K562 (cell line): ENCODE measurements around the gene NT5C3B. TPM values are rescaled to one million over a fixed set of nuclear protein-coding genes. Genes with fewer than 3 reads are reported as not detected.

Source experiments
- DDX20 ChIP-seq: fragments of 450-650 bp; IDR thresholded peaks from 2 replicates; pipeline ENCODE4 v1.6.1; 2016; ENCODE audit warnings: missing genetic modification characterization, low read depth, mild to moderate bottlenecking, missing compliant biosample characterization, moderate library complexity
- DLX4 ChIP-seq: fragments of 250-450 bp; sonication (Bioruptor Pico); IDR thresholded peaks from 2 replicates; pipeline ENCODE4 v1.6.1; 2021; ENCODE audit warnings: mild to moderate bottlenecking
- HDAC6 ChIP-seq: IDR thresholded peaks from 2 replicates; pipeline ENCODE4 v1.6.1; 2012; ENCODE audit warnings: low read depth, mild to moderate bottlenecking, control low read depth, inconsistent platforms, low read length, moderate library complexity
- IRF1 ChIP-seq: sonication (generic); formaldehyde crosslinking; IDR thresholded peaks from 2 replicates; pipeline ENCODE4 v1.8.0; 2022; ENCODE audit warnings: missing genetic modification reagents, mild to moderate bottlenecking, borderline replicate concordance
- IRF9 ChIP-seq: fragments of 450-650 bp; IDR thresholded peaks from 2 replicates; pipeline ENCODE4 v1.6.1; 2016; ENCODE audit warnings: missing biosample characterization, missing genetic modification characterization
- KLF13 ChIP-seq: fragments of 450-650 bp; IDR thresholded peaks from 2 replicates; pipeline ENCODE4 v1.6.1; 2016; ENCODE audit warnings: missing genetic modification characterization, low read depth, mild to moderate bottlenecking, missing compliant biosample characterization, moderate library complexity, borderline replicate concordance
- MAX ChIP-seq: sonication (generic); formaldehyde crosslinking; IDR thresholded peaks from 2 replicates; pipeline ENCODE4 v1.9.0; 2022; ENCODE audit warnings: mild to moderate bottlenecking, missing genetic modification reagents
- MCM3 ChIP-seq: fragments of 450-650 bp; IDR thresholded peaks from 2 replicates; pipeline ENCODE4 v1.6.1; 2016
- NR2C2 ChIP-seq, 2 experiments: fragments of 200-800 bp in 1 of 2; sonication (Bioruptor generic) in 1 of 2; sonication (generic) in 1 of 2; formaldehyde crosslinking in 1 of 2; IDR thresholded peaks; 2 replicates each; pipeline versions ENCODE4 v1.6.1 to v1.8.0; 2016 to 2022; ENCODE audit warnings: mild to moderate bottlenecking in 1 of 2, missing compliant biosample characterization in 1 of 2, missing genetic modification characterization in 1 of 2, missing genetic modification reagents in 1 of 2
- PHB2 ChIP-seq: fragments of 450-650 bp; IDR thresholded peaks from 2 replicates; pipeline ENCODE4 v1.6.1; 2017; ENCODE audit warnings: low read depth
- RERE ChIP-seq: sonication (generic); formaldehyde crosslinking; IDR thresholded peaks from 2 replicates; pipeline ENCODE4 v1.8.0; 2023; ENCODE audit warnings: missing genetic modification reagents, mild to moderate bottlenecking, borderline replicate concordance
- SMARCE1 ChIP-seq: fragments of 450-650 bp; IDR thresholded peaks from 2 replicates; pipeline ENCODE4 v1.7.1; 2016; ENCODE audit warnings: mild to moderate bottlenecking
- SRSF9 ChIP-seq: fragments of 200-400 bp; formaldehyde crosslinking; IDR thresholded peaks from 2 replicates; pipeline ENCODE4 v1.6.1; 2017; ENCODE audit warnings: low read depth, low read length, borderline replicate concordance
- SUPT5H ChIP-seq: fragments of 450-650 bp; IDR thresholded peaks from 2 replicates; pipeline ENCODE4 v1.6.1; 2016
- VEZF1 ChIP-seq: fragments of 200-800 bp; sonication (Bioruptor generic); IDR thresholded peaks from 2 replicates; pipeline ENCODE4 v1.6.1; 2017; ENCODE audit warnings: missing genetic modification characterization, missing compliant biosample characterization
- WHSC1 ChIP-seq: IDR thresholded peaks from one replicate; pipeline ENCODE4 v1.6.1; 2012; ENCODE audit warnings: low read length, control low read depth, inconsistent platforms
- ZFP36 ChIP-seq: fragments of 150-350 bp; IDR thresholded peaks from 2 replicates; pipeline ENCODE4 v1.6.1; 2018; ENCODE audit warnings: low read length, low read depth; ENCODE audit not compliant: partially characterized antibody
- ZNF778 ChIP-seq: fragments of 450-650 bp; formaldehyde crosslinking; IDR thresholded peaks from 2 replicates; pipeline ENCODE4 v1.4.0; 2020; ENCODE audit warnings: mild to moderate bottlenecking, moderate library complexity
- polyA plus RNA-seq, 8 experiments: library from polyadenylated mRNA; depleted of rRNA in 4 of 8; stranded (reverse) in 5 of 8; unstranded in 3 of 8; fragments of >200 nt; fragmentation: Nextera tagmentation in 2 of 8; fragmentation: Illumina TruSeq in 1 of 8; extraction: Ambion mirVana in 2 of 8; extraction: Trizol in 1 of 8; gene quantifications; 2 replicates each; pipeline versions ENCODE4 v1.2.1 to v1.2.3, GENCODE V29; 2011 to 2014; ENCODE audit warnings: inconsistent platforms in 1 of 8, missing spikeins in 1 of 8
- total RNA-seq, 7 experiments: library from RNA; depleted of rRNA in 6 of 7; stranded (reverse); fragments of >200 nt in 6 of 7; fragmentation: Illumina TruSeq in 2 of 7; extraction: Trizol in 2 of 7; gene quantifications; 2 replicates each; pipeline versions ENCODE4 v1.2.1 to v1.2.3, GENCODE V29; 2011 to 2021; ENCODE audit warnings: low replicate concordance in 1 of 7

NT5C3B gene
- total and polyA plus RNA-seq, 9 of the 15 experiments (the other 6 are each of a cell fraction or from before 2014, with no cell fraction given) = 2.0 to 166 (median 85.0) TPM

- TF ChIP-seq IRF9 (tag) = no peak
- no peak for TF ChIP-seq DDX20
- peak; percentile 80 for TF ChIP-seq VEZF1 (CRISPR knock-in tag)
- TF ChIP-seq ZNF778 (CRISPR knock-in tag) = no peak
- TF ChIP-seq PHB2 = no peak
- TF ChIP-seq MAX = peak; percentile 42
- 0 out of 2 replicates have a peak, but pooled peaks have one; percentile 31 for TF ChIP-seq SMARCE1
- no peak for TF ChIP-seq SRSF9
- no peak for TF ChIP-seq HDAC6
- 0 out of 2 replicates have a peak, but pooled peaks have one; percentile 25 for TF ChIP-seq KLF13 (tag)
- no peak for TF ChIP-seq RERE
- no peak for TF ChIP-seq ZFP36
- no peak for TF ChIP-seq WHSC1
- peak; percentile 85 for TF ChIP-seq SUPT5H
- no peak for TF ChIP-seq NR2C2 (CRISPR knock-in tag; IDR thresholded peaks at IDR 0.05)
- peak; percentile 24; the same call in 1 of the 2 replicates for TF ChIP-seq NR2C2 (tag; IDR thresholded peaks at IDR 0.05)
- TF ChIP-seq DLX4 (CRISPR knock-in tag) = no peak
- TF ChIP-seq MCM3 = no peak
- TF ChIP-seq IRF1 = no peak
These were observed 29.0 kb upstream of the NT5C3B start, which contains the start of gene KLHL11 (continued) for GRCh38 chr17:41864836-41865595.
